Stimulated activated CD4-positive, alpha-beta T cell treated with anti-CD3 and anti-CD28 coated beads, Interleukin-15, amount 100 ng/mL, for 1 hour (primary cell): ENCODE measurements around the gene TRIM54.
"Not testable (repeated sequence)": the region's sequence is repeated elsewhere in the genome, so short reads cannot be mapped to it uniquely, and the experiment has no call there.

ENCODE experiments used
- DNase-seq, 2 donors: peaks; one replicate each; pipeline ENCODE4 v3.0.0-alpha.2; 2020; ENCODE audit warnings: low read depth in 1 of 2, low spot score in 1 of 2

Gene TRIM54

DNA sequence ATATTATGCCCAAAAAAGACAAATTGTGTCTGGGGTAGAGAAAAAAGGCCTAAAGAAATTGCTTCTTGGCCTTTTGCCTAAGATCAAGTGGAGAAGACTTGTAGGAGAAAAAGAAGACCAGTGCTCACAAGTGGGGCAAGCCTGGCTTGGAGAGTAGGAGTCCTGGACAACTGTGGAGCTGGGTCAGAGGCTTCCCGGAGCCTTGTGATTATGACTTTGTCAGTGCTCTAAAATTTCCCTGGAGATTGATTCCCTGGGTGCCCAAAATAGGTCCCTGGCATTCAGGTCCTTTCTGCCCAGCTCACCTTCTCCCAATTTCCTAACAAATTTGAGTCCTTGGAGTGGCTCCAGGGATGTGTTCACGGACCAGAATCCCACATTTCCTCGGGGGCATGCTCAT is 787 bp upstream of the TRIM54 start:
- no peak for DNase-seq

- DNase-seq: no peak
Measured at GRCh38 chr2:27282892-27283291, 663 bp downstream of the TRIM54 start.

DNA sequence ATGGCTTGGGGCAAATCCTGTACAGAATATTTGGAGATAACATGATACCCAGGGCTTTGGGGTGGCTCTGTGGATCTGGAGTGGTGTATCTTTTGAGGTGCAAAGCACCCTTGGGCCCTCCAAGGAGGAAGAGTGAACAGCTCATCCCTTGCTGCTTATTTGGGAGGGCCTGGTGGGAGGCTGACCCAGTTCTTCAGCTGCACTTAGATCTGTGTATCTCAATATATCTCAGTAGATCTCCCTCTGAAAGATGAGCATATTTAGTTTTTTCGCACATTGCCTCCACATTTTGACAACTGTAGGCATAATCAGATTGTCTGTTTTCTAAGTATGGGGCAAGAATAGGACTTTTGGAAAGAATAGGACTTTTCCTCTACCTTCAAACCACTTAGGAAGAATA is 2.8 kb downstream of the TRIM54 start:
- DNase-seq: no peak

DNA sequence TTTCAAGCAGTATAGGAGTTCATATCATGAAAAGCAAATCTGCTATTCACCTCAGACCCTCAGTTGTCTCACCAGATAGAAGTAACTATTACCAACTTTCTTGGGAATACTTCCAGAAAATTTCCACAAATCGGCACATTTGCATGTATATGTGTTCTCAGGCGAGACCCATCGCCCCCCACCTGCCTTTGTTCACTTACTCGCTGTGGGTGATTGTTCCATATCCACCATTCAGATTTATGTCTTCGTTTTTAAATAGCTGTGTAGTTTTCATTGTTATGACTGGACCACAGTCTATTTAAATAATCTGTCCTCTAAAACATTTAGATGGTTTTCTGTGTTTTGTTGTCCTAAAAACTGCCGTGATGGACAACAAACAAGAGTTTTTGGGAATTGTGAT is 3.3 kb downstream of the TRIM54 start:
- no peak for DNase-seq

DNA sequence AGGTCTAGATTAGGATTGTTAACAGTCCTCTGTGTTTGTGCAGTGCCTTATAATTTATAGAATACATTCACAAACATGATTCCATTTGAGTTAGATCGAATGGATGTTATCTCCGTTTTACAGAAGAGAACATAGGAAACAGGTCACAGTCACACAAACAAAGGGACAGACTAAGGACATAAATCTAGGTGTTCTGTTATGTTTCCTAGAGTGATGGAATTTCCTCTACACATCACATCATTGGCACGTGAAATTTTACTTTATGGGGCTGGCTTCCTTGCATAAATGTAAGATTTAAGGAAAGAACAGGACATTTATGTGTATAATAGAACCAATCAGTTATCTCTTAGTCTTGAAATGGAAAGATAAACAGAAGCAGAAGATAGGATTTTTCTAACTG is 6.4 kb downstream of the TRIM54 start:
- no peak for DNase-seq

DNA sequence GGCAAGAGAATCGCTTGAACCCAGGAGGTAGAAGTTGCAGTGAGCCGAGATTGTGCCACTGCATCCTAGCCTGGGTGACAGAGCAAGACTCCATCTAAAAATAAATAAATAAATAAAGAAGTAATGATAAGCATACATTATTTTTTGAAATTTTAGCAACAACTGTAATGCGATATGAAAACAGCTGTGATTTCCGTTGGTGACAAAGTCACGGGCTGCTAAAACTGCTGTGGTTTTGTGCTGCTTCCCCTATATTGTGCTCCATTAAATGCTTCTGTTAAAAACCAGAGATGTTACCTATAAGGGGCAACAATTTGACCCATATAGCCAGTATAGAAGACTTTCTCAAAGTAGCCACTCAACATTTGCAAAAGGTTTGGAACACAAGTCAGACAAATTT is 8.3 kb downstream of the TRIM54 start:
- DNase-seq: no peak

GRCh38 chr2:27291865-27292264 is 9.6 kb downstream of the TRIM54 start:
- no peak for DNase-seq

- DNase-seq: no peak
Measured at GRCh38 chr2:27294928-27295327, 12.7 kb downstream of the TRIM54 start.

GRCh38 chr2:27296481-27296880 is 14.3 kb downstream of the TRIM54 start:
- no peak for DNase-seq

GRCh38 chr2:27297195-27297594 is 15.0 kb downstream of the TRIM54 start:
- no peak for DNase-seq

DNA sequence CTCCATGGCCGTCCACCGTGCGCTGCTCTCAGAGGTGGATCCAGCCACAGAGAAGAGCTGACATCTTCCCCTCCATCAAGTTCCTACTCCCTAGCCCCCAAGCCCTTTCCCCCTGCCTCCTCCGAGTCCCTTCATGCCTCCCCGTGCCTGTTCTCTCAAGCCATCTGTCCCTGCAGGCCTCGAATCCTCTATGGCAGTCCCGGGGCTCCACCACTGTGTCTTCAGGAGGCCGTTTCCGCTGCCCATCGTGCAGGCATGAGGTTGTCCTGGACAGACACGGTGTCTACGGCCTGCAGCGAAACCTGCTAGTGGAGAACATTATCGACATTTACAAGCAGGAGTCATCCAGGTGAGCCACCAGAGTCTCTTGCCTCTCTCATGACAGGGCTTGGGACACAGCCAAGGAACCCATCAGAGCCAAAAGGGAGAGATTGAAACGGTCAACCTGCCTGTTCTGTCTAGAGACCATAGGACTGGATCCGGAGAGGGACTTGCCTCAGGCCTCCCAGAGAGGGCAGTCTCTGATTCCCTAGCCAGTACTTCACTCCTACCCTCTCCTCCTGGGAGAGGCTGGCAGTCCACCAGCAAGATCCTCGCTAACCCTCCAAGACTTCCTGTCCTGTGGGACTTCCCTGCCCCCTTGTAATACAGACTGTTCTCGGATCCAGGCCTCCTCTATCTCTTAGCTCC is 16.3 kb downstream of the TRIM54 start:
- DNase-seq: no peak

GRCh38 chr2:27300606-27301005 is 18.4 kb downstream of the TRIM54 start:
- not testable (repeated sequence) for DNase-seq

DNA sequence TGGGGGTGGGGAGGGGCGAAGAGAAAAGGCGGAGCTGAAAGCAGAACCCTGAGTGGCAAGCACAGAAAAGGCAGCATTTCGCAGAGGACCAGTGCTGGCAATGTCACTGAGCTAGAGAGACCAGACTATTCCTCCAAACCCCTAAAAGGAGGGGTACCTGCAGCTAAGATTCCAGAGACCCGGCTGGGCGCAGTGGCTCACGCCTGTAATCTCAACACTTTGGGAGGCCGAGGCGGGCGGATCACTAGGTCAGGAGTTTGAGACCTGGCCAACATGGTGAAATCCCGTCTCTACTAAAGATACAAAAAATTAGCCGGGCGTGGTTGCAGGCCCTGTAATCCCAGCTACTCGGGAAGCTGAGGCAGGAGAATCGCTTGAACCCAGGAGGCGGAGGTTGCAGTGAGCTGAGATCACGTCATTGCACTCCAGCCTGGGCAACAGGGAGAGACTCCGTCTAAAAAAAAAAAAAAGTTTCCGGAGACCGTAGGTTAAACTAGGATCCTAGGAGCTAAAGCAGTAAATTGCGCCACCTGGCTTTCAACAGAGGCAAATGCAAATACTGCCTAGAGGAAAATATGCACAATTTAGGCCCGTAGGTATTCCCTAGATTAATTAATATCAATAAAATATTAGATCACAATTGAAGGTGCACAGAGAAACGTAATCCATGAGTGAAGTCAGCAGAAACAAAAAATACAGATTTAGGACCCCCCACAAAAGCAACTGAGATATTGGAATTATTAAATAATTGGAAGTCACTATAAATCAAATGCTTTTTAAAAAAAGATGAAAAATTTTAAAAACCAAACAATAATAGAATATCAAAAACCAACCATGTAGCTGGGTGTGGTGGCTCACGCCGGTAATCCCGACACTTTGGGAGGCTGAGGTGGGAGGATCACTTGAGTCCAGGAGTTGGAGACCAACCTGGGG is 21.1 kb downstream of the TRIM54 start:
- no peak for DNase-seq

DNA sequence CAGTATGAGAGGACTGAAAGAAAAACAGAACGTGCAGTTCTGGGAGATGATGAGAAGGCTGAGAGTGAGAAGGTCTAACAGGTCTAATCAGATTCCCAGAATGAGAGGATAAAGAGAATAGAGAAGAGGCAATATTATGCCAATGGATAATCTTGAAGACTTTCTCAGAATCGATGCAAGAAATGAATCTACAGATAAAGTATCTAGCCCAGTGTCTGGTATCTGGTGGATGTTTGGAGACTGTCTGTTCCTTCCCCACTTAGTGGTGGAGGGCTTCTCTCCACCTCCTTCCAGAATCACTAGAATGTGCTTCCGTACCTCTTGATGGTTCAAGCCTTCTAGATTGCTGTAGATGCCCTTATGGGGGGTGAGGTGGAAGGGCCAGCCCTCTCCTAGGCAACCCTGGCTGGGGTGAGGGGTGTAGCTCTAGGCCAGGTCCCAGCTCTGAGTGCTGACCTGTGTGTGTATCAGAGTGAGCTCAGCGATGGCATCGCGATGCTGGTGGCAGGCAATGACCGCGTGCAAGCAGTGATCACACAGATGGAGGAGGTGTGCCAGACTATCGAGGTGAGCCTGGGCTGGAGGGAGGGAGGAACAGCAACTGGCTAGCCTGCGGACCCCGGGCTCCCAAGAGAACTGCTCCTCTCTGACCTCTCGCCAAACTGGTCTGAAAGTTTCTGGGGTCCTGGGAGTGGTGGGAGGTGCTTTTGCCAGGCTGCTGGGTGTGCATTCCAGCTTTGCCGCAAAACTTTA is 22.4 kb downstream of the TRIM54 start:
- DNase-seq: no peak

DNA sequence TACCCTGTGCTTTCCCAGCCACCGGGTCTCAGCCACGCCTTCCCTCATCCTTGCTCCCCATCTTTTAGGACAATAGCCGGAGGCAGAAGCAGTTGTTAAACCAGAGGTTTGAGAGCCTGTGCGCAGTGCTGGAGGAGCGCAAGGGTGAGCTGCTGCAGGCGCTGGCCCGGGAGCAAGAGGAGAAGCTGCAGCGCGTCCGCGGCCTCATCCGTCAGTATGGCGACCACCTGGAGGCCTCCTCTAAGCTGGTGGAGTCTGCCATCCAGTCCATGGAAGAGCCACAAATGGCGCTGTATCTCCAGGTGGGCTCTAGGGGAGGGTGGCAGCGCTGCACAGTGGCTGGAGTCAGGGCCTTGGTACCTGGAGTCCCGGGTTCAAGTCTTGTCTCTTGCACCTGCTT is 23.3 kb downstream of the TRIM54 start:
- DNase-seq: no peak

- no peak for DNase-seq
Measured at GRCh38 chr2:27306136-27306535, 23.9 kb downstream of the TRIM54 start.

DNA sequence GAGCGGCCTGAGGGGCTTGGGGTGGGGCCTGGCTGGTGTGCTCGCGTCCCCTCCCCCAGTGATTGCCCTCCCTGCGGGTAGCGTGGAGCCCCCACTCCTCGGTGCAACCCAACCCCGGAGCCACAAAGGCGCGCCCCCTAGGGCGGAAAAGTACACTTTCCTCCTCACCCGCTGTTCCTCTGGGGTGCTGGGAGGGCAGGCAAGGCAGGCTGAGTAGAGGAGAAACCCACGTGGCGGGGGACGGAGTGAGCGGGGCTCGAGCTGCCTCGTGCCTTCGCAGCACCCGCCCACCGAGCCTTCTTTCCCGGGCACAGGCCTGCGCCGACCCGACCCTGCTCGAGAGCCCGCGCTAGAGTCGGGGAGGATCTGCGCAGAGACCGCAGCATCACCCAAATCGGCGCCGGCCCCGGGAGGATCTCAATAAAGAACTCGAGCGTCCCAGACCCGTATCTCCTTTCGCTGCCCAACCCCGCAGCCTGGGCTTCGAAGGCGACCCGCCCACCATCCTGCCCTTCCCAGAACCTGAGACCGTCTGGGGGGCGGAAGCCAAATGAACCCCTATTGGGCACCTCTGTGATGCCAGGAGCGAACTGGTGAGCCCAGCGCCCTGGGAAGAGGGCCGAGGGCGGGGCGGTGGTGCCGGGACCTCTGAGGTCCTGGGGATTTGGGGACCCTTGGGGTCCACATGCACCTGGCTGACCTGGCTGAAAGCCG is 24.5 kb downstream of the TRIM54 start:
- peak in 1 of 2 donors; percentile 22 for DNase-seq

GRCh38 chr2:27307287-27307544 is 25.0 kb downstream of the TRIM54 start:
- DNase-seq: no peak

- no peak for DNase-seq
Measured at GRCh38 chr2:27307545-27308358, 25.5 kb downstream of the TRIM54 start.

DNA sequence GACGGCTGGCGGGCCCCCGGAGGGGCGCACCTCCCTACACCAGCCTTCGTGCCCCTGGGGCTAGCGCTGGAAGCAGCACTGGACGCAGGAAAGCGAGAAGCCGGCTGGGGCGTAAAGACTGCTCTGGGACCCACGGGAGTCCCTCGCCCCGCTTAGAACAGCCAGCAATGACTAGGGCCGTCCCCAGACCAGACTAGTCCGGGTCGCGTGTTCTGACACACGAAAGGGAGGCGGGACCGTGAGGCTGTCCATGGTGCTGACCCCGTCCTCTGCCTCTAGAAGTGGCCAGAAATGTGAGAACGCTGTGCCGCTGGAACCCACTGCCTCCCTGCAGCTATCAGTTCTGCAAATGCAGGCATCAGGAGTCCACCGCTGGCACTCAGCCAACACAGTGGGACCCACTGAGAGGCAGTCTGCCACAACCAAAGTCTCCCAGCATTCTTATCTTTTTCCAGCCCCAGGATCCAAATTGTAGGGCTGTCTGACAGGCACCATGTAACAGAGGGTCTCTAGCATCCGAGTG is 26.2 kb downstream of the TRIM54 start, which contains the start of gene UCN:
Gene UCN, minus strand, starts transcription at position 87 of the 523 bp plus-strand sequence. CDS start 550 bp downstream, outside the sequence.
- no peak for DNase-seq
